ENCODE results near the gene SLC9A9.

SLC9A9 gene

GRCh38 chr3:143412084-143412483 is 436.2 kb downstream of the SLC9A9 start:
- no peak for DNase-seq (ENCODE audit: low read depth)
- no peak for TF ChIP-seq CTCF (IDR thresholded peaks at IDR 0.05; ENCODE audit: insufficient read depth, low read depth, low read length, missing control alignments)
- H3K4me3 ChIP-seq (ENCODE audit: low read length), result no peak overlapping the region

- TF ChIP-seq CTCF (IDR thresholded peaks at IDR 0.05; ENCODE audit: insufficient read depth, low read depth, low read length, missing control alignments), result no peak
- DNase-seq (ENCODE audit: low read depth), result no peak
- no peak overlapping the region for H3K4me3 ChIP-seq (ENCODE audit: low read length)
Measured at GRCh38 chr3:143410259-143410658, 438.0 kb downstream of the SLC9A9 start.

- H3K4me3 ChIP-seq (ENCODE audit: low read length), result no peak overlapping the region
- DNase-seq (ENCODE audit: low read depth), result no peak
- TF ChIP-seq CTCF (IDR thresholded peaks at IDR 0.05; ENCODE audit: insufficient read depth, low read depth, low read length, missing control alignments), result no peak
Measured at GRCh38 chr3:143408771-143409170, 439.5 kb downstream of the SLC9A9 start.

GRCh38 chr3:143402602-143403001 is 445.7 kb downstream of the SLC9A9 start:
- no peak for TF ChIP-seq CTCF (IDR thresholded peaks at IDR 0.05; ENCODE audit: insufficient read depth, low read depth, low read length, missing control alignments)
- H3K4me3 ChIP-seq (ENCODE audit: low read length), result no peak overlapping the region
- DNase-seq (ENCODE audit: low read depth), result no peak

GRCh38 chr3:143396790-143397189 is 451.5 kb downstream of the SLC9A9 start:
- no peak for TF ChIP-seq CTCF (IDR thresholded peaks at IDR 0.05; ENCODE audit: insufficient read depth, low read depth, low read length, missing control alignments)

GRCh38 chr3:143389388-143389787 is 458.9 kb downstream of the SLC9A9 start:
- no peak for TF ChIP-seq CTCF (IDR thresholded peaks at IDR 0.05; ENCODE audit: insufficient read depth, low read depth, low read length, missing control alignments)
- DNase-seq (ENCODE audit: low read depth), result no peak
- H3K4me3 ChIP-seq (ENCODE audit: low read length), result no peak overlapping the region

More at GRCh38 chr3:143396790-143397189, 451.5 kb downstream of the SLC9A9 start:
- DNase-seq (ENCODE audit: low read depth), result no peak
- H3K4me3 ChIP-seq (ENCODE audit: low read length), result no peak overlapping the region

- no peak for TF ChIP-seq CTCF (IDR thresholded peaks at IDR 0.05; ENCODE audit: insufficient read depth, low read depth, low read length, missing control alignments)
- no peak overlapping the region for H3K4me3 ChIP-seq (ENCODE audit: low read length)
- no peak for DNase-seq (ENCODE audit: low read depth)
Measured at GRCh38 chr3:143387425-143387824, 460.8 kb downstream of the SLC9A9 start.

Data from epithelial cell of esophagus (primary cell).